ENCODE measurements around the gene GRIP2. TPM values are rescaled to one million over a fixed set of nuclear protein-coding genes. Genes with fewer than 3 reads are reported as not detected.
A peak's percentile ranks its signal among the peaks of the same experiment; 100 is the strongest.

Gene GRIP2
- total RNA-seq, 1 donor from 2014 or later, result not detected

DNA sequence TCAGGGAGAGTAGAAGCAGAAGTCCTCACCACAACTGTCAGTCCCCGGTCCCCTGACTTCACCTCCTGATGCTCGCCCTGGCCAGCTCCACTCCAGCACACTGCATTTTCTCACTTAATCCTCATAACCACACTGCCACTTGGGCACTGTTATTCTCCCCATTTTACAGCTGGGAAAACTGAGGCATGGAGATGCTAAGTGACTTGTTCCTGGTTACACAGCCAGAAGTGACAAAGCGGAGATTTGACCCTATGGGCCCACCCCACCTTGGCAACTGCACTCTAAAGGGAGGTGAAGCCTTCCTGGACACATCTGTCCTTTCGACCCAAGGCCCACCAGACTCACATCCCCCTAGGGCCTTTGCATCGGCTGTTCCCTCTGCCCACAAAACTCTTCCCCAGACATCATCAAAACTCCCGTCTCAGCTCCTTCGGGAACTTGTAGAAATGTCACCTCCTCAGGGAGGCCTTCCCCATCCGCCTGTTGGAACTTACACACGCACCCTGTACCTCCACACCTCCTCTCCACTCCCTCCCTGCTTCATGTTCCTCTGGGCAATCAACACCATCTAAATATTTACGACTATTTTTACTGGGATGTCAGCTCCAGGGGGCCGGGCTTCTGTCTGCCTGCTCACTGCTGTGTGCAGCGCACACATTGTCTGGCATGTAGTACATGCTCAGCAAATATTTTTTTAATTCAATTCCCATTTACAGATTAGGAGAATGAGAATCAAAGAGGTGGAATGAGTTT, 3.1 kb downstream of the GRIP2 start:
- Histone ChIP-seq H3K79me2 (ENCODE audit: low read depth) (no peaks in the 10 kb centered on the region), H3K4me1 (peaks cover 19% of the 10 kb centered on the region), H3F3A (ENCODE audit: low read depth) (peaks cover 21% of the 10 kb centered on the region), H3K9ac (no peak overlapping the region), H3K36me3 (no peaks in the 10 kb centered on the region), H2AFZ (replicated peaks) (no peak overlapping the region), H3K9me3 (ENCODE audit: low read depth) (no peaks in the 10 kb centered on the region), H3K27me3 (peaks cover 18% of the 10 kb centered on the region), H3K4me3 (no peak overlapping the region), H3K27ac (no peak overlapping the region), H4K20me1 (ENCODE audit: low read depth) (no peaks in the 10 kb centered on the region), H3K4me2 (no peak overlapping the region)
- TF ChIP-seq, protein P1, sequence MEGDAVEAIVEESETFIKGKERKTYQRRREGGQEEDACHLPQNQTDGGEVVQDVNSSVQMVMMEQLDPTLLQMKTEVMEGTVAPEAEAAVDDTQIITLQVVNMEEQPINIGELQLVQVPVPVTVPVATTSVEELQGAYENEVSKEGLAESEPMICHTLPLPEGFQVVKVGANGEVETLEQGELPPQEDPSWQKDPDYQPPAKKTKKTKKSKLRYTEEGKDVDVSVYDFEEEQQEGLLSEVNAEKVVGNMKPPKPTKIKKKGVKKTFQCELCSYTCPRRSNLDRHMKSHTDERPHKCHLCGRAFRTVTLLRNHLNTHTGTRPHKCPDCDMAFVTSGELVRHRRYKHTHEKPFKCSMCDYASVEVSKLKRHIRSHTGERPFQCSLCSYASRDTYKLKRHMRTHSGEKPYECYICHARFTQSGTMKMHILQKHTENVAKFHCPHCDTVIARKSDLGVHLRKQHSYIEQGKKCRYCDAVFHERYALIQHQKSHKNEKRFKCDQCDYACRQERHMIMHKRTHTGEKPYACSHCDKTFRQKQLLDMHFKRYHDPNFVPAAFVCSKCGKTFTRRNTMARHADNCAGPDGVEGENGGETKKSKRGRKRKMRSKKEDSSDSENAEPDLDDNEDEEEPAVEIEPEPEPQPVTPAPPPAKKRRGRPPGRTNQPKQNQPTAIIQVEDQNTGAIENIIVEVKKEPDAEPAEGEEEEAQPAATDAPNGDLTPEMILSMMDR (IDR thresholded peaks at IDR 0.05), result no peak
- no peaks in the 10 kb centered on the region for H3K36me3 Mint-ChIP-seq
- peak overlapping the region; percentile 23 for H3K27ac Mint-ChIP-seq
- no peak for DNase-seq (ENCODE audit: low spot score)
- peaks cover 35% of the 10 kb centered on the region for H3K4me1 Mint-ChIP-seq
- H3K4me3 Mint-ChIP-seq, result no peak overlapping the region
- H3K9me3 Mint-ChIP-seq, result no peaks in the 10 kb centered on the region
- peaks cover 6% of the 10 kb centered on the region for H3K27me3 Mint-ChIP-seq (ENCODE audit: insufficient read depth, low read depth)

GRCh38 chr3:14536055-14536815, 3.9 kb downstream of the GRIP2 start:
- peaks cover 18% of the 10 kb centered on the region for H3K27me3 ChIP-seq
- H3K79me2 ChIP-seq (ENCODE audit: low read depth), result no peaks in the 10 kb centered on the region
- peaks cover 21% of the 10 kb centered on the region for H3F3A ChIP-seq (ENCODE audit: low read depth)
- H3K4me1 Mint-ChIP-seq, result peaks cover 35% of the 10 kb centered on the region
- no peak overlapping the region for H2AFZ ChIP-seq (replicated peaks)
- H3K9ac ChIP-seq, result no peak overlapping the region
- no peak overlapping the region for H3K4me3 Mint-ChIP-seq
- no peaks in the 10 kb centered on the region for H4K20me1 ChIP-seq (ENCODE audit: low read depth)
- TF ChIP-seq EZH2phosphoT487 (IDR thresholded peaks at IDR 0.05) (no peak), EZH2 (IDR thresholded peaks at IDR 0.05) (no peak)
- TF ChIP-seq, protein P1 (IDR thresholded peaks at IDR 0.05), result no peak
- no peak overlapping the region for H3K27ac Mint-ChIP-seq
- peaks cover 19% of the 10 kb centered on the region for H3K4me1 ChIP-seq
- no peak overlapping the region for H3K4me2 ChIP-seq
- DNase-seq (ENCODE audit: low spot score), result no peak
- H3K4me3 ChIP-seq, result no peak overlapping the region
- H3K36me3 ChIP-seq, result no peaks in the 10 kb centered on the region
- no peaks in the 10 kb centered on the region for H3K36me3 Mint-ChIP-seq
- H3K27me3 Mint-ChIP-seq (ENCODE audit: insufficient read depth, low read depth), result peaks cover 6% of the 10 kb centered on the region
- no peak overlapping the region for H3K27ac ChIP-seq
- H3K9me3 ChIP-seq (ENCODE audit: low read depth), result no peaks in the 10 kb centered on the region
- no peaks in the 10 kb centered on the region for H3K9me3 Mint-ChIP-seq

GRCh38 chr3:14535616-14536015, 4.5 kb downstream of the GRIP2 start:
- Histone ChIP-seq H3K4me1 (peaks cover 19% of the 10 kb centered on the region), H3K9ac (no peak overlapping the region), H4K20me1 (ENCODE audit: low read depth) (no peaks in the 10 kb centered on the region), H3K79me2 (ENCODE audit: low read depth) (no peaks in the 10 kb centered on the region), H2AFZ (replicated peaks) (no peak overlapping the region), H3K27ac (no peak overlapping the region), H3K4me3 (no peak overlapping the region), H3K4me2 (no peak overlapping the region), H3K9me3 (ENCODE audit: low read depth) (no peaks in the 10 kb centered on the region), H3F3A (ENCODE audit: low read depth) (peaks cover 21% of the 10 kb centered on the region), H3K27me3 (peaks cover 18% of the 10 kb centered on the region), H3K36me3 (no peaks in the 10 kb centered on the region)
- TF ChIP-seq EZH2 (IDR thresholded peaks at IDR 0.05) (no peak), EZH2phosphoT487 (IDR thresholded peaks at IDR 0.05) (no peak)
- TF ChIP-seq, protein P1 (IDR thresholded peaks at IDR 0.05), result no peak
- Mint-ChIP-seq H3K27ac (no peak overlapping the region), H3K27me3 (ENCODE audit: insufficient read depth, low read depth) (peaks cover 6% of the 10 kb centered on the region), H3K4me1 (peaks cover 34% of the 10 kb centered on the region), H3K4me3 (no peak overlapping the region), H3K36me3 (no peaks in the 10 kb centered on the region), H3K9me3 (no peaks in the 10 kb centered on the region)
- no peak for DNase-seq (ENCODE audit: low spot score)
